H1 (cell line): ENCODE data around the gene ACACA. TPM values are rescaled to one million over a fixed set of nuclear protein-coding genes. Genes with fewer than 3 reads are reported as not detected.

Experiments used
- NANOG ChIP-seq: IDR thresholded peaks from 2 replicates; pipeline ENCODE4 v1.6.1; 2011; ENCODE audit warnings: low read length, low read depth, mild to moderate bottlenecking, inconsistent platforms; ENCODE audit not compliant: insufficient read depth, poor library complexity, severe bottlenecking
- TAF7 ChIP-seq: optimal IDR thresholded peaks from 2 replicates; pipeline ENCODE3; 2011; ENCODE audit warnings: low read depth, mild to moderate bottlenecking, inconsistent platforms, low read length, moderate library complexity, borderline replicate concordance
- TBP ChIP-seq: IDR thresholded peaks from 2 replicates; pipeline ENCODE4 v1.6.1; 2011; ENCODE audit warnings: low read depth, low read length, improper control_type of control experiment
- YY1 ChIP-seq: IDR thresholded peaks from 2 replicates; pipeline ENCODE4 v1.6.1; 2011; ENCODE audit warnings: low read depth, mild to moderate bottlenecking, low read length
- polyA plus RNA-seq, 7 experiments: library from polyadenylated mRNA; depleted of rRNA in 3 of 7; stranded (reverse) in 5 of 7; unstranded in 2 of 7; fragments of >200 nt in 5 of 7; fragments of 200-250 nt in 2 of 7; gene quantifications; 1 replicate in 5 of 7; 2 replicates in 1 of 7; 4 replicates in 1 of 7; pipeline versions ENCODE4 v1.2.1 to v1.2.3, GENCODE V29; 2011 to 2013; ENCODE audit warnings: missing spikeins in 2 of 7, mixed read lengths in 2 of 7
- total RNA-seq: library from RNA; stranded (reverse); fragmentation: NEBNext Ultra II Directional; extraction: Animal tissue kit (Norgen Biotek cat#: 25700); gene quantifications from 2 replicates; pipeline ENCODE4 v1.2.1, GENCODE V29; 2021
- TF ChIP-seq, protein P1 (sequence below): IDR thresholded peaks from 2 replicates; pipeline ENCODE4 v1.6.1; 2012; ENCODE audit warnings: low read length, inconsistent platforms
- TF ChIP-seq, protein P2 (sequence below): fragments of 300-600 bp; sonication (generic); IDR thresholded peaks from 2 replicates; pipeline ENCODE4 v1.7.1; 2012; ENCODE audit warnings: low read length, moderate library complexity, mild to moderate bottlenecking, inconsistent platforms; ENCODE audit not compliant: insufficient replicate concordance

Gene ACACA
- total and polyA plus RNA-seq, 2 of the 8 experiments (the other 6 are each of a cell fraction or from before 2014, with no cell fraction given): 74.0 to 160 TPM

DNA sequence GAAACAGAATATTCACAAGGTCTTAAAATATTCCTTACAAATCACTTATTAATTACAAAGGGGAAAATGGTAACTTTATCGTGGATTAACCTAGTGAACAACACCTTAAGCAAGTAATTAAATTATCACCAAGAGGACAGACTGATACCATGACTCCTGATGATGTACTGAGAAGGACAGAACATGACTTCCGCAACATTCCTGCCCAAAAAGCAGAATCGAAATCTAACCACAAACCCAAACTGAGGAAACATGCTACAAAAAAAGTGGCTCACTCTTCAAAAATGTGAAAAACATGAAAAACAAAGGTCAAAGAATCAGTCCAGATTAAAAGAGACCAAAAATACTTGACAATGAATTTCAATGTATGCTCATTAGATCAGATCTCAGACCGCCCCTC, 306.4 kb downstream of the ACACA start (continued):
- TF ChIP-seq TBP: no peak
- no peak for TF ChIP-seq NANOG
- TF ChIP-seq, protein P1, sequence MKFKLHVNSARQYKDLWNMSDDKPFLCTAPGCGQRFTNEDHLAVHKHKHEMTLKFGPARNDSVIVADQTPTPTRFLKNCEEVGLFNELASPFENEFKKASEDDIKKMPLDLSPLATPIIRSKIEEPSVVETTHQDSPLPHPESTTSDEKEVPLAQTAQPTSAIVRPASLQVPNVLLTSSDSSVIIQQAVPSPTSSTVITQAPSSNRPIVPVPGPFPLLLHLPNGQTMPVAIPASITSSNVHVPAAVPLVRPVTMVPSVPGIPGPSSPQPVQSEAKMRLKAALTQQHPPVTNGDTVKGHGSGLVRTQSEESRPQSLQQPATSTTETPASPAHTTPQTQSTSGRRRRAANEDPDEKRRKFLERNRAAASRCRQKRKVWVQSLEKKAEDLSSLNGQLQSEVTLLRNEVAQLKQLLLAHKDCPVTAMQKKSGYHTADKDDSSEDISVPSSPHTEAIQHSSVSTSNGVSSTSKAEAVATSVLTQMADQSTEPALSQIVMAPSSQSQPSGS: no peak
- TF ChIP-seq YY1: no peak
- TF ChIP-seq, protein P2, sequence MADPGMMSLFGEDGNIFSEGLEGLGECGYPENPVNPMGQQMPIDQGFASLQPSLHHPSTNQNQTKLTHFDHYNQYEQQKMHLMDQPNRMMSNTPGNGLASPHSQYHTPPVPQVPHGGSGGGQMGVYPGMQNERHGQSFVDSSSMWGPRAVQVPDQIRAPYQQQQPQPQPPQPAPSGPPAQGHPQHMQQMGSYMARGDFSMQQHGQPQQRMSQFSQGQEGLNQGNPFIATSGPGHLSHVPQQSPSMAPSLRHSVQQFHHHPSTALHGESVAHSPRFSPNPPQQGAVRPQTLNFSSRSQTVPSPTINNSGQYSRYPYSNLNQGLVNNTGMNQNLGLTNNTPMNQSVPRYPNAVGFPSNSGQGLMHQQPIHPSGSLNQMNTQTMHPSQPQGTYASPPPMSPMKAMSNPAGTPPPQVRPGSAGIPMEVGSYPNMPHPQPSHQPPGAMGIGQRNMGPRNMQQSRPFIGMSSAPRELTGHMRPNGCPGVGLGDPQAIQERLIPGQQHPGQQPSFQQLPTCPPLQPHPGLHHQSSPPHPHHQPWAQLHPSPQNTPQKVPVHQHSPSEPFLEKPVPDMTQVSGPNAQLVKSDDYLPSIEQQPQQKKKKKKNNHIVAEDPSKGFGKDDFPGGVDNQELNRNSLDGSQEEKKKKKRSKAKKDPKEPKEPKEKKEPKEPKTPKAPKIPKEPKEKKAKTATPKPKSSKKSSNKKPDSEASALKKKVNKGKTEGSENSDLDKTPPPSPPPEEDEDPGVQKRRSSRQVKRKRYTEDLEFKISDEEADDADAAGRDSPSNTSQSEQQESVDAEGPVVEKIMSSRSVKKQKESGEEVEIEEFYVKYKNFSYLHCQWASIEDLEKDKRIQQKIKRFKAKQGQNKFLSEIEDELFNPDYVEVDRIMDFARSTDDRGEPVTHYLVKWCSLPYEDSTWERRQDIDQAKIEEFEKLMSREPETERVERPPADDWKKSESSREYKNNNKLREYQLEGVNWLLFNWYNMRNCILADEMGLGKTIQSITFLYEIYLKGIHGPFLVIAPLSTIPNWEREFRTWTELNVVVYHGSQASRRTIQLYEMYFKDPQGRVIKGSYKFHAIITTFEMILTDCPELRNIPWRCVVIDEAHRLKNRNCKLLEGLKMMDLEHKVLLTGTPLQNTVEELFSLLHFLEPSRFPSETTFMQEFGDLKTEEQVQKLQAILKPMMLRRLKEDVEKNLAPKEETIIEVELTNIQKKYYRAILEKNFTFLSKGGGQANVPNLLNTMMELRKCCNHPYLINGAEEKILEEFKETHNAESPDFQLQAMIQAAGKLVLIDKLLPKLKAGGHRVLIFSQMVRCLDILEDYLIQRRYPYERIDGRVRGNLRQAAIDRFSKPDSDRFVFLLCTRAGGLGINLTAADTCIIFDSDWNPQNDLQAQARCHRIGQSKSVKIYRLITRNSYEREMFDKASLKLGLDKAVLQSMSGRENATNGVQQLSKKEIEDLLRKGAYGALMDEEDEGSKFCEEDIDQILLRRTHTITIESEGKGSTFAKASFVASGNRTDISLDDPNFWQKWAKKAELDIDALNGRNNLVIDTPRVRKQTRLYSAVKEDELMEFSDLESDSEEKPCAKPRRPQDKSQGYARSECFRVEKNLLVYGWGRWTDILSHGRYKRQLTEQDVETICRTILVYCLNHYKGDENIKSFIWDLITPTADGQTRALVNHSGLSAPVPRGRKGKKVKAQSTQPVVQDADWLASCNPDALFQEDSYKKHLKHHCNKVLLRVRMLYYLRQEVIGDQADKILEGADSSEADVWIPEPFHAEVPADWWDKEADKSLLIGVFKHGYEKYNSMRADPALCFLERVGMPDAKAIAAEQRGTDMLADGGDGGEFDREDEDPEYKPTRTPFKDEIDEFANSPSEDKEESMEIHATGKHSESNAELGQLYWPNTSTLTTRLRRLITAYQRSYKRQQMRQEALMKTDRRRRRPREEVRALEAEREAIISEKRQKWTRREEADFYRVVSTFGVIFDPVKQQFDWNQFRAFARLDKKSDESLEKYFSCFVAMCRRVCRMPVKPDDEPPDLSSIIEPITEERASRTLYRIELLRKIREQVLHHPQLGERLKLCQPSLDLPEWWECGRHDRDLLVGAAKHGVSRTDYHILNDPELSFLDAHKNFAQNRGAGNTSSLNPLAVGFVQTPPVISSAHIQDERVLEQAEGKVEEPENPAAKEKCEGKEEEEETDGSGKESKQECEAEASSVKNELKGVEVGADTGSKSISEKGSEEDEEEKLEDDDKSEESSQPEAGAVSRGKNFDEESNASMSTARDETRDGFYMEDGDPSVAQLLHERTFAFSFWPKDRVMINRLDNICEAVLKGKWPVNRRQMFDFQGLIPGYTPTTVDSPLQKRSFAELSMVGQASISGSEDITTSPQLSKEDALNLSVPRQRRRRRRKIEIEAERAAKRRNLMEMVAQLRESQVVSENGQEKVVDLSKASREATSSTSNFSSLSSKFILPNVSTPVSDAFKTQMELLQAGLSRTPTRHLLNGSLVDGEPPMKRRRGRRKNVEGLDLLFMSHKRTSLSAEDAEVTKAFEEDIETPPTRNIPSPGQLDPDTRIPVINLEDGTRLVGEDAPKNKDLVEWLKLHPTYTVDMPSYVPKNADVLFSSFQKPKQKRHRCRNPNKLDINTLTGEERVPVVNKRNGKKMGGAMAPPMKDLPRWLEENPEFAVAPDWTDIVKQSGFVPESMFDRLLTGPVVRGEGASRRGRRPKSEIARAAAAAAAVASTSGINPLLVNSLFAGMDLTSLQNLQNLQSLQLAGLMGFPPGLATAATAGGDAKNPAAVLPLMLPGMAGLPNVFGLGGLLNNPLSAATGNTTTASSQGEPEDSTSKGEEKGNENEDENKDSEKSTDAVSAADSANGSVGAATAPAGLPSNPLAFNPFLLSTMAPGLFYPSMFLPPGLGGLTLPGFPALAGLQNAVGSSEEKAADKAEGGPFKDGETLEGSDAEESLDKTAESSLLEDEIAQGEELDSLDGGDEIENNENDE: no peak
- no peak for TF ChIP-seq TAF7
